Activated T-cell treated with anti-CD3 and anti-CD28 coated beads for 1 hour (primary cell): ENCODE data around the gene HNF4A.
A peak's percentile ranks its signal among the peaks of the same experiment; 100 is the strongest.
"Not testable (repeated sequence)": the region's sequence is repeated elsewhere in the genome, so short reads cannot be mapped to it uniquely, and the experiment has no call there.

Source experiments
- DNase-seq: peaks from one replicate; pipeline ENCODE4 v3.0.0-alpha.2; 2020; ENCODE audit warnings: low read depth

The HNF4A gene

DNA sequence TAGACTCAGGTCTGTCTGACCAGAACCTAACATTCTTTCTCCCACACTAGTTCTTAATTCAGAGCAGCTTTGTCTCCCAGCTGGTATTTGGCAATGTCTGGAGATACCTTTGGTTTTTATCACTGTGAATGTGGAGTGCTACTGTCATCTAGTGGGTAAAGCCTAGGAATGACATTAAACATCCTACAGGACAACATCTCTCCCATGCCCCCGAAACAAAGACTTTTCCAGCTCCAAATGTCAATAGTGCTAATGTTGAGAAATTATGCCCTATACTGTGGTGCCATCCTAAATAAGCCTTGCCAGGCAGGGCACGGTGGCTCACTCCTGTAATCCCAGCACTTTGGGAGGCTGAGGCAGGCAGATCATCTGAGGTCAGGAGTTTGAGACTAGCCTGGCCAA lies 116.0 kb downstream of the HNF4A start:
- no peak for DNase-seq

DNA sequence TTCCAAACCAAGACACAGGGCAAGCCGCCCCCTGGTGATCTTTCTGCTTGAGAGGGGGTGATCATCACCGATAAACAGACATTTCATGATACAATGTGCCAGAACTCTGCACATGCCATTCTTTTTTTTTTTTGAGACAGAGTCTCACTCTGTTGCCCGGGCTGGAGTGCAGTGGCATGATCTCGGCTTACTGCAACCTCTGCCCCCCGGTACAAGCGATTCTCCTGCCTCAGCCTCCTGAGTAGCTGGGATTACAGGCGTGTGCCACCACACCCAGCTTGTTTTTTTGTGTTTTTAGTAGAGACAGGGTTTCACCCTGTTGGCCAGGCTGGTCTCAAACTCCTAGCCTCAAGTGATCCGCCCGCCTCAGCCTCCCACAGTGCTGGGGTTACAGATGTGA lies 116.8 kb downstream of the HNF4A start:
- DNase-seq: not testable (repeated sequence)

DNA sequence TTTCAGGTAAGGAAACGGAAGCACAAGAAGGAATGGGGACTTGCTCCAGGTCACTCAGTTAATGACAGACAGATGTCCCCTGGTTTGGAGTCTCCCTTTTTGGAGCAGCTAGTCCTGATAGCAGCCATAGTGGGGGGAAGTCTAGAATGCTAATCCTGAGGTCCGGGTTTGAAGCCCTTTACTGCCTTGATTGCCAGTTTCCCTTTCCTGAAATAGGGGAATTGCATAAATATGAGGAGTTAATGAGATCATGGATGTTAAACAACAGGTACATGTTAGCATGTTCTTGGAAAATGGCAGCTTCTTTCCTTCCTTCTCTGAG lies 119.8 kb downstream of the HNF4A start:
- DNase-seq: no peak

DNA sequence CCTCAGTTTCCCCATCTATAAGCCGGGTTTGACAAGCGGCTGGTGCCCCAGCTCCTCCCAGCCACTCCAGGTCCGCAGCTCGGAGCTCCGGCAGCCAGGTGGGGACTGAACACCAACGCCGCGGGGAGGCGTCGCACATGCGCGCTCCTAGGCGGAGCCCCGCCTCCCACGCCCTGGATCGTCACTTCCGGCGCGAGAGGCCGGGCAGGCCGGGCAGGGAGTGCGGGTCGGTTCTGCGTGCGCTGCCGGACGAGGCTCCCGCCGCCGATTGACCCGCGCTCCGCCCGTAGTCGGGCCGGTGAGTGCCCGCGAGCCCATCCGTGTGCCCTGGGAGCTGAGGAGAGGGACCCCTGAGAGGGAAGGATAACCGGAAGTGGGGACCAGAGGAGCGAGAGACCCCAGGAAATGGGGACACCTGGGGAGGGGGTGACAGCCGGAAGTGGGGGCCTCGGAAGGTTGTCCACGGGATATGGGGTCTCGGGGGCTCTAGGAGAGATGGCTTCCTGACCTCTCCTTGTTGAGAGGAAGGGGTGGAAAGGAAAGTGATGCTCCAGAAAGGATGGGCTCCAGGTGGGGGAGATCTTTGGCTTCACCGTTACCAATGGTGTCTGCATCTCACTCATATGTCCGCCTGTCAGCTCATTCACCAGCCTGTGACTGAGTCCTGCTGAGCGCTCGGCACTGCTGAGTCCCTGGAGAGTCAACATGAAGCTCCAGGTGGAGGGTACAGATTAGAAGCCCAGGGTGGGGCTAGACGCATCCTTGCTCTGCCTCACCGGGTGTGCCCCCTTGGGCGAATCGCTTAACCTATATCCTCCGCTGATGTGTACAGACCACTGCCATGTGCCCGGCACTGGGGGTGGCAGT lies 120.4 kb downstream of the HNF4A start, which contains the start of gene TTPAL:
Gene TTPAL (plus strand): TSS at position 181 of the 867 bp plus-strand sequence. CDS start 4,126 bp downstream, outside the sequence.
- peak; percentile 80 for DNase-seq

DNA sequence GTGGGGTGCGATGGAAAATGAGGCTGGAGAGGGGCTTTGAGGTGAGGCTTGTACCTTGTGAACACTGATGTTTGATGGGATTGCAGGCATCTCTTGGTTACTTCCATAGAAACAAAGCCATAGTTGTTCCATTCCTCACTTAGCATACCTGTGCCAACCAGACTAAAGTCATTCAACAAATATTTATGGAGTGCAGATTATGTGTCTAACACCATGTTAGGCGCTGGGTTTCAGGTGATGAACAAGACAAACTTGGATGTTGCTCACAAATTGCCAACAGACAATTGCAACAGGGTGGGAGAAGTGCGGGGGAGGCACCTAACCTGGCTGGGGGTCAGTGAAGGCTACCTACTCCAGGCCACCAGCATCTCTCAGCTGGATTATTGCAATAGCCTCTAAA lies 121.7 kb downstream of the HNF4A start:
- no peak for DNase-seq

DNA sequence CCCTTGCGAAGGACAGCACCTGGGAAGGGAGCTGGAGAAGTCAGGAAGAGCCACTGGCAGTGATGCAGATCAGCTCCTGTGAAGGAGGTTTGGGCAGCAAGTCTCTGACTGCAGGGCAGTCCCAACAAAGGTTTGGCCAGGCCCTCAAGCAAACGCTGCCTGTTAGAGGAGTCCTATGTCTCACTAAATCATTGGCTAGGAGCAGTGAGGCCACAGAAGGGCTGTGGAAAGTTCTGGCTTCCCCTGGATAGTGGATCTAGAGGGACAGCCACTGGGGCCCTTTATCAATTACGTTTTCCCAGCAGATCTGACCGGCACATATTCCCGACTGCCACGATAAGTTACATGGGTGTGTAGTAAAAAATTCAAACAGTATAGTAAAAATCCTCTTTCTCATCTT lies 122.7 kb downstream of the HNF4A start:
- no peak for DNase-seq

DNA sequence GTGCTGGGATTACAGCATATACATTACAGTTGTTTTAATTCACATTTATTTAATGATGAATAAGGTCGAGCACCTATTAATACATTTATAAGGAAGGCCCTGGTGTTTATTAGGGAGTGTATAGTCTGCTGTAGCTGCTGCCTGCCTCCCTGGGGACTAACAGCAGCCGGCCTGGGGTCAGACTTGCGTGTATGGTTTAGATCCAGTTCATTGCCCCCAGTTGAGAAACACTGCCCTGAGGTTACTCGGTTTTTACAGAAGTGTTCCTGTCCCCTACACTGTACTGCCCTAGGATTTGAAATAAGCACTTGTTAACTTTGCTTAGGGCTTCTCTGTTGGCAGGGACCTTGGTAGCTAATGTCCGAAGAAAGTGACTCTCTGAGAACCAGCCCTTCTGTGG lies 124.1 kb downstream of the HNF4A start:
- no peak for DNase-seq

DNA sequence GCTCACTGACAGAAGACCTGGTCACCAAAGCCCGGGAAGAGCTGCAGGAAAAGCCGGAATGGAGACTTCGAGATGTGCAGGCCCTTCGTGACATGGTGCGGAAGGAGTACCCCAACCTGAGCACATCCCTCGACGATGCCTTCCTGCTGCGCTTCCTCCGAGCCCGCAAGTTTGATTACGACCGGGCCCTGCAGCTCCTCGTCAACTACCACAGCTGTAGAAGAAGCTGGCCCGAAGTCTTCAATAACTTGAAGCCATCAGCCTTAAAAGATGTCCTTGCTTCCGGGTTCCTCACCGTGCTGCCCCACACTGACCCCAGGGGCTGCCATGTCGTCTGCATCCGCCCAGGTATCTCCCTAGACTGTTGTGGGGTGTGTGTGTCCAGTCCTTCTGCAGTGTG lies 124.6 kb downstream of the HNF4A start:
- no peak for DNase-seq

DNA sequence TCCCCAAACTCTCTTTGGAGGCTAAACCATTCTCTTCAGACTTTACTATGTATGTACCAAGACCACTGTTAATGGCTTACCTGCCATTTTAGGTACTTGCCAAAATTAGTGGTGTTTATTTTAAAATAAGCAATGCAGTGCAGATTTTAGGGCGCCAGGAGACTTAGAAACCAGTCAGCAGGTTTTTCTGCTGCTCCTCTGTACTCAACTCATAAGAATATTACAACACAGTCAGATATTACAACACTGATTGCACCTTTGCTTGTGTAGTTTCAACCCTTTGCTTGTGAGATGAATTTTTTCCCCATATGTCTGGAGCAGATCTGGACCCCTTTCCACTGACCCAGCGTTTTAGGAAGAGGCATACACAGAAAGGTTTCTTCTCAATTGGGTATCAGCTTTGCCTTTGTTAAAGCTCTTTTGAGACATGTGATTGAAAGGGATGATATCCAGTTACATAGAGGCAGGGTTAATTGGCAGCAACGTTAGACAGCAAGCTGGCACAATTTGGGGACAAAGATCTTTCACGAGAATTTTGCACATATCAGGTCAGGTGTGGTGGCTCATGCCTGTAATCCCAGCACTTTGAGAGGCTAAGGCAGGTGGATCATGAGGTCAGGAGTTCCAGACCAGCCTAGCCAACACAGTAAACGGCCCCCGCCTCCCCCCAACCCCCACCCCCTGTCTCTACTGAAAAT lies 126.4 kb downstream of the HNF4A start:
- no peak for DNase-seq

DNA sequence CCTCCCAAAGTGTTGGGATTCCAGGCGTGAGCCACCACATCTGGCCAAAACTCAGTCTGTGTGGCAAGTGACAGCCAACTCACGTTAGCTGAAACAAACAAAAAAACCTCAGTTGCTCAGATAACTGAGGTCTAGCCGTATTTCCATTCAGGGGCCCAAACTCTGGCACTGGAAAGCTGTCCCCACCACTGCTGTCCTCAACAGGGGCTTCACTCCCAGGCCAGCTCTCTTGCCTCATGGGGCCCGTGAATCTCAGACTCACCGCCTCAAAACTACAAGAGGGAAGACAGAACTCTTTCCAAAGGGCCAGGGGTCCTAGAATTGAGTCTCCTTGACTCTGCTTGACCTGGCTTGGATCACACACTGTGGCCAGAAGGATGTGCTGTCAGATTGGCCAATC lies 127.6 kb downstream of the HNF4A start:
- DNase-seq: no peak
